SKM-1 treated with dmso at 0.1 percent for 144 hours (cell line): Measurements from ENCODE around the gene EIF3B.
"Not testable (repeated sequence)": the region's sequence is repeated elsewhere in the genome, so short reads cannot be mapped to it uniquely, and the experiment has no call there.

Experiments
- DNase-seq: peaks from one replicate; lab custom pipeline; 2025; ENCODE audit not compliant: unreplicated experiment; lab: John Stamatoyannopoulos, UW

EIF3B gene

GRCh38 chr7:2399848-2400587 lies 45.4 kb downstream of the EIF3B start:
- DNase-seq: peak; percentile 96

- no peak for DNase-seq
Observed at GRCh38 chr7:2402687-2403013, 48.0 kb downstream of the EIF3B start.

GRCh38 chr7:2403014-2403717 lies 48.5 kb downstream of the EIF3B start, which contains the start of gene CHST12:
CHST12 (plus strand) TSS chr7:2403611; CDS start chr7:2432640, 29,029 bp downstream.
- peak; percentile 77 for DNase-seq

- no peak for DNase-seq
Observed at GRCh38 chr7:2403718-2404648, 49.4 kb downstream of the EIF3B start.

- no peak for DNase-seq
Observed at GRCh38 chr7:2404714-2405119, 50.1 kb downstream of the EIF3B start.

- no peak for DNase-seq
Observed at GRCh38 chr7:2405201-2405600, 50.6 kb downstream of the EIF3B start.

GRCh38 chr7:2405601-2406345 lies 51.1 kb downstream of the EIF3B start:
- DNase-seq: peak; percentile 41

GRCh38 chr7:2409745-2410414 lies 55.3 kb downstream of the EIF3B start:
- no peak for DNase-seq

GRCh38 chr7:2411049-2411448 lies 56.4 kb downstream of the EIF3B start:
- DNase-seq: no peak

GRCh38 chr7:2411815-2412586 lies 57.4 kb downstream of the EIF3B start:
- DNase-seq: no peak

- no peak for DNase-seq
Observed at GRCh38 chr7:2412587-2413201, 58.1 kb downstream of the EIF3B start.

GRCh38 chr7:2416063-2416462 lies 61.4 kb downstream of the EIF3B start:
- DNase-seq: no peak

GRCh38 chr7:2416650-2417049 lies 62.0 kb downstream of the EIF3B start:
- no peak for DNase-seq

GRCh38 chr7:2417178-2417577 lies 62.6 kb downstream of the EIF3B start:
- not testable (repeated sequence) for DNase-seq

- no peak for DNase-seq
Observed at GRCh38 chr7:2417981-2418481, 63.4 kb downstream of the EIF3B start.

GRCh38 chr7:2420216-2420933 lies 65.7 kb downstream of the EIF3B start:
- DNase-seq: no peak

- no peak for DNase-seq
Observed at GRCh38 chr7:2421943-2422310, 67.3 kb downstream of the EIF3B start.

- no peak for DNase-seq
Observed at GRCh38 chr7:2425749-2426148, 71.1 kb downstream of the EIF3B start.
